ENCODE data around the gene HMGN1.
A peak's percentile ranks its signal among the peaks of the same experiment; 100 is the strongest.

The HMGN1 gene

DNA sequence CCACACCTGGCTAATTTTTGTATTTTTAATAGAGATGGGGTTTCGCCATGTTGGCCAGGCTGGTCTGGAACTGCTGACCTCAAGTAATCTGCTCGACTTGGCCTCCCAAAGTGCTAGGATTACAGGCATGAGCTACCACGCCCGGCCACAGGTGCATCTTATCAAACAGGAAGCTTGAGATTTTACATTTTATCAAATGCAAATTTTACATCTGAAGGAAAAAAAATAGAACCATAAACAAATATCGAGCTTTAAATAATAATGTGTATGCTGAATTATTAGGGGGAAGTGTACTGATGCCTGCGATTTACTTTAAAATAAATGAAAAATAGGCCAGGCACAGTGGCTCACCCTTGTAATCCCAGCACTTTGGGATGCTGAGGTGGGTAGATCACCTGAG, 18.9 kb downstream of the HMGN1 start:
- no peak for DNase-seq (ENCODE audit: low read depth)

DNA sequence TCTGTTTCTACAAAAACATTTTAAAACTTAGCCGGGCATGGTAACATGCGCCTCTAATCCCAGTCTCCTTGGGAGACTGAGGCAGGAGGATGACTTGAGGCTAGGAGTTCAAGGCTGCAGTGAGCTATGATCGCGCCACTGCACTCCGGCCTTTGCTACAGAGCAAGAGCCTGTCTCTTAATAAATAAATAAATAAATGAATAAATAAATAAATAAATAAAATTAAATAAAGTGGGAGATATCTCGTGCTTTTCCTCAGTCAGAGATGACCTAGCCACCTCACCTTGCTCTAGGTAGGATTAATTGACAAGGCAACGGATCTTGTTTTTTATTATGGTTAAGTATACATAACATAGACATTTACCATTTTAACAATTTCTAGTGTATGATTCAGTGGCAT, 21.2 kb downstream of the HMGN1 start:
- DNase-seq (ENCODE audit: low read depth): no peak

DNA sequence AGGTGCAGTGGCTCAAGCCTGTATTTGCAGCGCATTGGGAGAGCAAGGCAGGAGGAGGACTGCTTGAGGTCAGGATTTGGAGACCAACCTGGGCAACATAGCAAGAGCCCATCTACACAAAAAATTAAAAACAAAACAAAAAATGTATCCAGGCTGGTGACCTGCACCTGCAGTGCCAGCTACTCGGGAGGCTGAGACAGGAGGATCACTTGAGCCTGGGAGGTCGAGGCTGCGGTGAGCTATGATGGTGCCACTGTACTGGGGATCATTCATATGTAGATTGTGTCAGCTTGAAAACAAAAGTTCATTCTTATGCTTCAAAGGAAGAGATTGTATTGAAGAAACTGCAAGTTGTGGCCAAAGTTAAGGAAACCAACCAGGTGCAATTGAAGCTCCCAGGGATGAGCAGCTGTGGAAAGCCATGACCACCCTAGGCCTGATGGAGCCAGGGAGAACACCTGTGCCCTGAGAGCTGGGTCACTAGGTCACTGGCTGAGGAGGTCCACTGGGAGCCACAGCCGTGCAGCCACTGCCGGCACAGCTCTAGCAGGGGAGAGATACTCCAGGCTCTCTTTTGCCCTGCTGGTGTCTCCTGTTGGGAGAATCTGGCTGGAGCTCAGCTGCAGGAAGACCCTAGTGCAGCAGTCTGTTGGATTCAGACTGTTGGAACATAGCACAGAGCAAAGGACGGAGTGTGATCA, 22.1 kb downstream of the HMGN1 start:
- DNase-seq (ENCODE audit: low read depth): no peak

DNA sequence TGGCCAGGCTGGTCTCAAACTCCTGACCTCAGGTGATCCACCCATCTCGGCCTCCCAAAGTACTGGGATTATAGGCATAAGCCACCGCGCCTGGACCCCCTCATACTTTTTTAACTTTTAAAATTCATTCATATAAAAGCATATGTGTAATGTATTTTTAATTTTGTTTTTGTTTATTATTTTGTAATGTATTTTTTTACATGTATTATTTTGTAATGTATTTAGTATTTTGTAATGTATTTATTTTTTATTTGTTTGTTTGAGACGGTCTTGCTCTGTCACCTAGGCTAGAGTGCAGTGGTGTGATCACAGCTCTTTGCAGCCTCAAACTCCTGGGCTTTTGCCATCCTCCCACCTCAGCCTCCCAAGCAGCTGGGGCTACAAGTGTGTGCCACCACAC, 23.4 kb downstream of the HMGN1 start:
- no peak for DNase-seq (ENCODE audit: low read depth)

DNA sequence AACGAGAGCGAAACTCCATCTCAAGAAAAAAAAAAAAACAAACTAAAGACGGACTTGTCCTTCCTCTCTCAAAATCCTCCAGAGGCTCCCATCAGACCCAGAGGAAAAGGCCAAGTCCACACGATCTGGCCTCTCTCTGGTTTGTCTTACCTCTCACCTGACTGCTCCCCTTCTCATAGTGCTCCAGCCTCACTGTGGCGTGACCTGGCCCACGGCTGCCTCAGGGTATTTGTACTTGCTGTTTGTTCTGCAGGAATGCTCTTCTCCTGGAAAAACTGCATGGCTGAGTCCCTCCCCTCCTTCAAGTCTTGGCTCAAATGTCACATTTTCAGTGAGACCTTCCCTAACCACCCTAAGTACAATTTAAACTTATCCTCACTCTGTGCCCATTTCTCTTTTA, 27.5 kb downstream of the HMGN1 start:
- DNase-seq (ENCODE audit: low read depth): no peak

DNA sequence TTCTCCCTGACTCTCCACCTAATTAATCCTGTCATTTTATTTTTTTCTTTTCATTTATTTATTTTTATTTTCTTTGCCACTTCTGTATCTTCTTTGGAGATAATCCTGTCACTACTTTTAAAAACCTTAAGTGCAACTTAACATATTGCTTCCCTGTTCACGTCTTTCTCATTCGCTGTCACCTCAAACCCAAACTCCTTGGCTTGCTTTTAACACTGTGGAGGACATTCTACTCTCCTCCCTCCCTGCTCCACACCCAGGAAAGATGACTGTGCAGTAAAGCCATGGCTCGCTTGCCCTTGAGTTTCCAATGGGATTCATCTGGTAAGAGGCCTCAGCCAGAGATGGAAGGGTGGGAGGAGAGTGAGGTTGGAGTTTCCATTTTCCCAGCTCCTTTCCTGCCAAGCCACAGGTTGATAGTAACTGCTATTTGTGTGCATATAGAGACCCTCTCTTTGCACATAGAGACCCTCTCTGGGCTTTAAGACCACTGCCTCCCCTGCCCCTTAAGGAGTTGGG, 29.0 kb downstream of the HMGN1 start:
- DNase-seq (ENCODE audit: low read depth): no peak

DNA sequence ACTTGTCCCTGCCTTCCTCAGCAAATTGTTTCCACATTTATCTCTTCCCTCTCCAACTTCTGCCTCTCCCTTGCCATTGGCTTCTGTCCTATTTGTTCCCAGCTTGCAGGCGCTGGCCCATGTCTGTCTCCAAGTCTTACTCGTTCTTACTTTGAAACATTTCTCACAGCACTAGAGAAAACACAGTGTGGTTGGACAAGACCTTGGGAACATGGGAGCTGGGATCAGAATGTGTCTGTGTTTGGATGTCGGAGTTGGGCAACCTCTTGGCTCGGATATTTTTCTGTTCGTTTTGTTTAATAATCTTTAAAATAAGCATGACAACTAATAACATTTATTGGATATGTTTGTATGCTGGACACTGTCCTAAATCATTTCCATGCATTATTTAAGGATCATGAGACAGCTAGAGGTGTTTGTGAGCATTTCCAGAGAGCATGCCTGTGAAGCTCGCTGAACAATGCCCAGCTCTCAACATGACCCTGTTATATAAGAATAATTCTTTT, 29.6 kb downstream of the HMGN1 start:
- DNase-seq (ENCODE audit: low read depth): no peak

DNA sequence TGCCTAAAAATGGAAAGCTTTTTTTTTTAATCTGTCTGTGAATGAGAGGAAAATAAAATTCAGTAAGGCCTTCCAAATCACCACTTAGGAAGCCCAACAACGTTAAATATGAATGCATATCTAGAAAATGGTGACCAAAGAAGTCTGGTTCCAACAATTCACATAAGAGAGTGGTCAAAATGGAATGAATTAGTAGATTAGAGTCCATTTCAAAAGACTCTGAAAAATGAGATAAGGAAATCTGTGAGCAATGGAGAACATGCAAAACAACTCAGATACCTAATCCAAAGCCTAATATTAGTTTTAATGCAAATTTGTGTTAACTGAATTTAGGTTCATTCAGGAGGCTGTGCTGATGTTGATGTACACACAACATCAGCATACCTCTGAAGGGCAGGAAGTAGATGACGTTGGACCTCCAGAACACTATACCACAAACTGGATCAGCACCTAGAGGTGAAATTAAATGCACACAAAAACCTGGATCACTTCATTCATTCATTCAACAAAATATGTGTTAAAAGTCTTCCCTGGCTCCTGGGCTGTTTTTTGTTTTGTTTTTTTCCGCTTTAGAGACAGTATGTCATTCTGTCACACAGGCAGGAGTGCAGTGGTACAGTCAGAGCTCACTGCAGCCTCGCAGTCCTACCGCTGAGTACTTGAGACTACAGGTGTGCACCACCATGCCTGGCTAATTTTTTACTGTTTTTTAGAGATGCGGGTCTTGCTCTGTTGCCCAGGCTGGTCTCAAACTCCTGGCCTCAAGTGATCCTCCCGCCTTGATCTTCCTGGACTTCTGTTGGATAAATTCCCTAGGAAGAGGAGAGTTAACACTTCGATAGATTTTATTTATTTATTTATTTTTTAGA, 30.6 kb downstream of the HMGN1 start:
- no peak for DNase-seq (ENCODE audit: low read depth)

DNA sequence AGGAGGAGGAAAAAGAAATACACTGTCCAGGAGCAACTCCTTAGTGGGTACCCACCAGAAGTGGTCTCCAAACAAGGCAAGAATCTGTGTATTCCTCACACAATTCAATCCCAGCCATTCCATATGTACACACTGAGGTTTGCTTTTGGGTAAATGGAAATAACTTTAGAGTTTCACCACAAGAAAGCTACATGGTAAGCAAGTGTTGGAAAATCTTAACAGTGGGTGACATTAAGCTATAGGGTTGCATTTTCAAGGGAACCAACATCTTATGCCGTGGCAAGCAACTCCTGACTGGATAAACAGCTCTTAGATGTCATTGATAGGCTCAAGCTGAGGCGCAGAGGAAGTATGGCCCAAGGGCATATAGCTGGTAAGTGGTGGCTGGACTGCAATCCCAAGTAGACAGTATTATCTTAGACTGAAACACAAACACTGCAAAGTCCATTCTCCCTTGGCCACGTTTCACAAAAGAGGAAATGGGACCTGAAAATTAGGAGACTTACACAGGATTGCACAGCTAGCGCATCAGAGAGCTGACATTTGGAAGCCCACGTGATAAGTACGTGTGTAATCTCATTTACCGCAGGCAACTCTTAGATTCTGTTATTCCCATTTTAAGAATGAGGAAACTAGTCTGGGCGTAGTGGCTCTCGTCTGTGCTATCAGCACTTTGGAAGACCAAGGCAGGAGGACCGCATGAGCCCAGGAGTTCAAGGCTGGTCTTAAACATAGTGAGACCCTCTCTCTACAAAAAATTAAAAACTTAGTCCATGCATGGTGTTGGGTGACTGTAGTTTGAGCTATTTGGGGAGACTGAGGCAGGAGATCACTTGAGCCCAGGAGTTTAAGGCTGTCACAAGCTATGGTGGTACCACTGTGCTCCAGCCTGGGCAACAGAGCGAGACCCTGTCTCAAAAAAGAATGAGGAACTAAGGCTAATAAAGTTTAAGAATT, 31.5 kb downstream of the HMGN1 start:
- DNase-seq (ENCODE audit: low read depth): no peak

DNA sequence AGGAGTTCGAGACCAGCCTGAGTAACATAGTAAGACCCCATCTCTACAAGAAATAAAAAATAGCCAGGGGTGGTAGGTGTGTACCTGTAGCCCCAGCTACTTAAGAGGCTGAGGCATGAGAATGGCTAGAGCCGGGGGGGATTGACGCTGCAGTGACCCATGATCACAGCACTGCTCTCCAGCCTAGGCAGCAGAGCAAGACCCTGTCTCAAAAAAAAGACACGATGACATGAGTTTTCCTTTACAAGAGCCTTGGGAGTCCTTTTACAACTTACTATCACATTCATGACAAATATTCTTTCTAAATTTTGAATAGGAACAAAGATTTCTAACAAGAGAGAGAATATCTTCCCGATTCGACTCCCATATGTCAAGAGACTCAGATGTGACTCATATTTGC, 32.2 kb downstream of the HMGN1 start:
- no peak for DNase-seq (ENCODE audit: low read depth)

DNA sequence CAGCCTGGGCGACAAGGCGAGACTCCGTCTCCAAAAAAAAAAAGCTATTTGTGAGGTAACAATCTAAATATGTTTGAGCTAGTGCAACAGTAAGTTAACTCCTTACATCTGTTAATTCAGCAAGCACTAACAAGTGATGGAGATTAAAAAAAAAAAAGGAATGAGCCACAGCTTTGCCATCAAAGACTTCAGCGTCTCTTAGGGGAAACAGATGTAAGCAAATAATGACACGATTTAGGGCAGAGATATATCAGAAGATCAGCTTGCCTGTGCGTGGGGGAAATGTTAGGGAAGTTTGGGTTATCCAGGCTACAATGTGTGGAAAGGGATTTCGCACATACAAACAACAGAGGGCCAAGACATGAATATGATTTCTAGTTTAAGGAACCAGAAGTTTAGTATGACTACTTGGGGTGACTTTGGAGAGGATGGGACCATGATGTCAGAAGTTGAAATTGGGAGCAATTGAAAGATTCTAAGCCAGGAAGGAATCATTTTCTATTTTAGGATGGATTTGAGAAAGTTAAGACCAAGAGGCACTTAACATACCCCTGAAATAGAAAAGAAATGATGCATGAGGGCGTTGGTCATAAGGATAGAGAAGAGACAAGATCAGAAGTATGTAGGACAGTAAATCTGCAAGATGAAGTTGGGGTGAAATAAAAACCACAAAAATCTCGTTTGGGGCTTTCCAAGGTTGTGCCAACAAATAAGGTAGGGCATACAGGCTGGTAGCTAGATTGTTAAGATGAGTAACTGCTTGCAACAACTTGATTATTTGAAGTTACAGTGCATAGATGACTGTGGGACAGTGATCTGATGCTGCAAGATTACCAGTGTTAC, 33.1 kb downstream of the HMGN1 start:
- DNase-seq (ENCODE audit: low read depth): no peak

DNA sequence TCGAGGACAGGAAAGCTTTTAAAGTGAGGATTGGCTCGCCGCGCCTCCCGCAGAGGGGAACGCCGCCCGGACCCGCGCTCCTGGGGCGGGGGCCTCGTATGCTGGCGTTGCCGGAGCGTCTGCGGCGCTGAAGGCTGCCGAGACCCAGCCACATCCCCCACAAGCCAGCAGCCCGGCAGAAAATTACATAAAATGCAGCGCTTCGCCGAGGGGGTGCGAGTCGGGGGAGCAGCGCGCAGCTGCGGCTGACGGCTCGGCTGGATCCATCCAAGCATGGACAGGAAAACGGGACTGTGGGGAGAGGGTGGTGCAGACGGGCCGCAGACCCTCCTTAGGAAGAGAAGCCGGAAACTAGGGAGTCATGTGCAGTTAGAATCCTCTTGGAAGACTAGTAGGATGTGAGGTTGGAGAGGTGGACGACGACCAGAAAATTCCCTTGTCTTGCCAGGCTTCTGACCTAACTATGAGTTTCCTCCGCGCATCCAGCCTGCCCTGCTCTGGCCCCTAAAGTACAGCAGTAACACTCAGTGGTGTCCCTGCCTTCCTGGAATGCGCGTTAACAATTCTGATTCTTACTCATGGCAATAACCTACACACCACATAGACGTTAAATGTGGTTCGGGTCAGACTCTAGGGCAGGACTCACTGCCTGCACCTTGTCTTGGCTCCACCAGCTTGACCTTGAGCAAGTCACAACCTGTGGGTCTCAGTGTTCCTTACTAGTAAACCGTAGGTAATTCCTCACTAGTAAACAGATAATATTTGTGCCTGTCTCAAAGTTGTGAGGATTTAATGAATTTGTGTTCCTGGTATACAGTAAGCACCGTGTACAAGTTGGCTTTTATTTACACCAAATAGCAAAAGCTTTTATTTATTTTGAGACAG, 34.5 kb downstream of the HMGN1 start:
- peak; percentile 17 for DNase-seq (ENCODE audit: low read depth)

DNA sequence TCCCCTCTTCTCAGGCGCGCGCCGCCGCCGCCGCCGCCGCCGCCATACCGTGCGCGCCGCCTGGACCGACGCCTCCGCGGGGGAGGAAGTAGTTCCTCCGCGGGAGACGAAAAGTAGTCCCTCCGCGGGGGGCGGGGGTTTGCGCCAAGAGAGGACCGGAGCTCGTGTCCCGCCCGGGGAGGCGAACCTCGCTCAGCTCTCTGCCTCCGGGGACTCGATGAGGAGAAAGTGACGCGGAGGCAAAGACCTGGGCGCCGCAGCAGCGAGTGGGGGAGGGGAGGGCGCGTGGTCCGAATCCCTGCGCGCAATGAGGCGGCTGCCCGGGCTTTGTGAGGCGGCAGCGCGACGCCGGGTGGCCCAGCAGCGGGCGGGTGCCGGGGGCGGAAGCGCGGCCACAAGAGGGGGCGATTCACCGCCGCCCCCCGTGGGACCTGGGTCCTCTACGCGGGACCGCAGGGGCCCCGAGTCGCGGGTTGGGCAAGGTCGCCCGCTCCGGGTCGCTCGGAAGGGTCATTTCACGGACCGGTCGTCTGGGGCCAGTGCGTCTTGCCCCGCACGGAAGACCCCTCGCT, 35.2 kb downstream of the HMGN1 start, which contains the start of gene BRWD1:
TSS of gene BRWD1 (minus strand) at position 62 of the 572 bp plus-strand sequence. CDS start 141 bp downstream, outside the sequence.
- peak; percentile 60 for DNase-seq (ENCODE audit: low read depth)

DNA sequence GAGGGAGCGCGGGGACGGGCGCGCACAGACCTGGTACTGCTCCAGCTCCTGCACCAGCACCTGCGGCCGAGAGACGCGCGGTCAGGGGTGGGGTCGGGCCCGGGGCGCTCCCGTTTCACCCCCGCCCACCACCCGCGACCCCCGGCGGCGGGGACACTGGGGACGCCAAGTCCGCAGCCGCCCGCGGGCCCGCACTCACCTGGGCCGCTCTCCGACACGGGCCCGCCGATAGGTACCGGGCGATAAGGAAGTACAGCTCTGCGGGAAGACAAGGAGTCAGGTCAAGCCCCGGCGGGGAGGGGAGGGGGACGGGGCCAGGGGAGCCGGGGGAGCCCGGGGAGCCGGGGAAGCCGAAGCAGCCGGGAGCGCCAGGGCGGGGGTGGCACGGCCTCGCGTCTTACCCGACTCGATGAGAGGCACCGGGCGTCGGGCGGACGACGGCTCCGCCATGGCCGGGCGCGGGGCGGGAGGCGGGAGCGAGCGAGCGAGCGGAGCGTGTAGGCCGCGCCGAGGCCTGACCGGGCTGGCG, 35.8 kb downstream of the HMGN1 start:
- DNase-seq (ENCODE audit: low read depth): peak; percentile 21

DNA sequence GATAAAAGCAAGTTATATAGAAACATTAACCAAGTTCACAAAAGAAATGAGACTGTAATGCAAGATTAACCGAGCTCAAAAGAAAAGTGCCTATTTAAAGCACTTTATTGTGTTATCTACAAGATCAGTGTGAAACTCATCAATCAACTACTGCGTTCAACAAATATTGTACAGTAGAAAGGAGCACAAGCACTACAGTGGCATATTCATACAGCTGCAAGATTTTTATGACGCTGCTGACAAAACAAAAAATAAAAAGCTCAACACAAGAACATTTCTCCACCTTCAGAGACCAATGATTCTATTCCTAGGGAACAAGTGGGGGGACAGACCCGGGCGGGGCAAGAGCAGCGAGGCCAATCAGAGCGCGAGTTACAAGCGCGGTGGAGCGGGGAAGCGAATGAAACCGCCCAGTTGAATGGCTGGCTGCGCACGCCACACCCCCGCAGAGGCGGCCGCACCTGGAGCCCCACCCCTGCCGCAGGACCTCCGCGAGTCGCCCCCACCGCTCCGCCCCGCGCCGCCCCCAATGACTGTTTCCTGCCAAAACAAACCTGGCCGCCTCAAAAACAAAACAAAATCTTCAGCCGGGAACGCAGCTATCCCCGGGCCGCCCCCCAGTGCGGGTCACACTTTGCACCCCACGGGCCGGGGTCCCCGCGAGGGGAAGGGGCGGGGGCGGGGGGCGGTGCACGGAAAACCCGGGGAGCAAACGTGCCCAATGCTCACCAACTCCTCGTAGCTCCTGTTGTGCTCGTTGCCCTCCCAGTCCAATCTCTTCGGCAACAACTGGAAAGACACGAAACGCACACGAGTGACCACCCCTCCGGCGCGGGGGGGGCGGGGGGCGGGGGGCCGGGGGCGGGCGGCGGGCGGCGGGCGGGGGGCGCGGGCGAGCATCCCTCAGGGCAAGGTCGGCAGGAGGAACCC, 36.5 kb downstream of the HMGN1 start:
- DNase-seq (ENCODE audit: low read depth): peak; percentile 93

DNA sequence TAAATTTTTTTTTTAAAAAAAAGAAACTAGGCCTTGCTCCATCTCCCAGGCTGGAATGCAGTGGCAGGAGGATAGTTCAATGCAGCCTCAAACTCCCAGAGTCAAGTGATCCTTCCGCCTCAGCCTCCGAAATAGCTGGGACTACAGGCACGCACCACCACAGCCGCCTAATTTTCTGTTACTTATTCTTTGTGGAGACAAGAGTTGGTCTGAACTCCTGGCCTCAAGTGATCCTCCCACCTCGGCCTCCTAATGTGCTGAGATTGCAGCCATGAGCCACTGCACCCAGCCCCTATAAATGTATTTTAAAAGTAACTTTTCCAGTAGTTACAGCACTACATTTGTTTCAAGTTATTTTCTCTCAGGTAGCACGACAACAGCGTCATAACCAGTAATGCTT, 37.7 kb downstream of the HMGN1 start:
- DNase-seq (ENCODE audit: low read depth): no peak

DNA sequence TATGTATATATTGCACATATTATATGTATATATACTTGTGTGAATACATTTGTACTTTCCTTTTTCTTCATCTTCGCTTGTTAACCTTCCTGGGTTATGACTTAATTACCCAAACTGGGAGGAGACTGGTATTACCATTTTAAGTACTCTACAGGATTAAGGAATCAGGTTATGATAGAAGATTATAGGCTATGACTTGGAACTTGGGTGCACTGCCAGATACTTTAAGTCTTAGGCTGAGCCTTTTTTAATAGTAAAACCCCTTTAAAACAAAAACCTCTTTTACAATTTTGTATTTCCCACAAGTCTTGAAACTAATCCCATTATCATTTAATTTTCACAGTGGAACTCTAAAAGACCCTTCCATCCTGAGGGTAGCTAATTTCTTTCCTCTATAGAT, 41.4 kb downstream of the HMGN1 start:
- no peak for DNase-seq (ENCODE audit: low read depth)

DNA sequence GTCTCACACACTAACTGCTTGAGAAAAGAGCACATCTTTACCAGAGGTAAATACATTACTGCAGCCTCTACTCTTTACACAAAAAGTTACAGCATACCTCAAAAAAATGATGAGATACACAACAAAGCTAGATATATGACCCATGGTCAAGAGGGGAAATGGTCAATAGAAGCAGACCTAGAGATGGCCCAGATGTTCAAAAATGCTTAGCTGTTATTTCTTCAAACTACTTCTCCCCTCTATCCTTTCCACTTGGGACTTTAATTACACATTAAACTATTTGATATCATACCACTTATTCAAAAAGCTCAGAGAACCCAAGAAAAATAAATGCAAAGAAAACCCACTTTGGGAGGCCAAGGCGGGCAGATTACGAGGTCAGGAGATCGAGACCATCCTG, 48.3 kb downstream of the HMGN1 start:
- DNase-seq (ENCODE audit: low read depth): no peak
